HepG2 (cell line): Measurements from ENCODE around the gene GPS1.

Experiments
- RFX5 ChIP-seq: IDR thresholded peaks from 2 replicates; pipeline ENCODE4 v1.6.1; 2011; ENCODE audit warnings: low read depth, low read length, improper control_type of control experiment
- SAFB2 ChIP-seq: sonication (generic); formaldehyde crosslinking; IDR thresholded peaks from 2 replicates; pipeline ENCODE4 v1.5.1; 2020; ENCODE audit warnings: missing genetic modification reagents, low read depth, mild to moderate bottlenecking, borderline replicate concordance
- ZNF543 ChIP-seq: sonication (generic); formaldehyde crosslinking; IDR thresholded peaks from 2 replicates; pipeline ENCODE4 v1.4.0; 2020; ENCODE audit warnings: mild to moderate bottlenecking, missing genetic modification reagents
- TF ChIP-seq, protein P1 (sequence below): sonication (generic); formaldehyde crosslinking; conservative IDR thresholded peaks from 2 replicates; pipeline ENCODE4 v1.4.0; 2020; ENCODE audit warnings: mild to moderate bottlenecking, missing genetic modification reagents, moderate library complexity
- TF ChIP-seq, protein P2 (sequence below): sonication (generic); formaldehyde crosslinking; IDR thresholded peaks from 2 replicates; pipeline ENCODE4 v1.4.0; 2020; ENCODE audit warnings: mild to moderate bottlenecking, missing genetic modification reagents

DNA sequence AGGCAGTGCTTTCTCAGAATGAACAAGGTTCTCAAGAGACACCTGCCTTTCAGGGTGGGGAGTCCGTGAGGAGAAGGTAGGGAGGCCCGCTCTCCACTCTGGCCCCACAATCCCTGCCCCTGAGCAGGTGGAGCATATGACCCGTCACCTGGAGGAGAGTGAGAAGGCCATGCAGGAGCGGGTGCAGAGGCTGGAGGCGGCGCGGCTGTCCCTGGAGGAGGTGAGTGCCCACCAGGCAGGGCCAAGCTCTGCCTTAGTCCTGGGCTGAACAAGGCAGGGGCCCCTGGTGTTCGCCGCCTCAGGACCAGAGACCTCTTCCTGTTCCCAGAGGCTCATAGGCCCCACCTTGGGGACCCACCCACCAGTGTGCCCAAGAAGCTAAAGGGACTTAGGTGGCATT lies 22.7 kb upstream of the GPS1 start:
- TF ChIP-seq, protein P1, sequence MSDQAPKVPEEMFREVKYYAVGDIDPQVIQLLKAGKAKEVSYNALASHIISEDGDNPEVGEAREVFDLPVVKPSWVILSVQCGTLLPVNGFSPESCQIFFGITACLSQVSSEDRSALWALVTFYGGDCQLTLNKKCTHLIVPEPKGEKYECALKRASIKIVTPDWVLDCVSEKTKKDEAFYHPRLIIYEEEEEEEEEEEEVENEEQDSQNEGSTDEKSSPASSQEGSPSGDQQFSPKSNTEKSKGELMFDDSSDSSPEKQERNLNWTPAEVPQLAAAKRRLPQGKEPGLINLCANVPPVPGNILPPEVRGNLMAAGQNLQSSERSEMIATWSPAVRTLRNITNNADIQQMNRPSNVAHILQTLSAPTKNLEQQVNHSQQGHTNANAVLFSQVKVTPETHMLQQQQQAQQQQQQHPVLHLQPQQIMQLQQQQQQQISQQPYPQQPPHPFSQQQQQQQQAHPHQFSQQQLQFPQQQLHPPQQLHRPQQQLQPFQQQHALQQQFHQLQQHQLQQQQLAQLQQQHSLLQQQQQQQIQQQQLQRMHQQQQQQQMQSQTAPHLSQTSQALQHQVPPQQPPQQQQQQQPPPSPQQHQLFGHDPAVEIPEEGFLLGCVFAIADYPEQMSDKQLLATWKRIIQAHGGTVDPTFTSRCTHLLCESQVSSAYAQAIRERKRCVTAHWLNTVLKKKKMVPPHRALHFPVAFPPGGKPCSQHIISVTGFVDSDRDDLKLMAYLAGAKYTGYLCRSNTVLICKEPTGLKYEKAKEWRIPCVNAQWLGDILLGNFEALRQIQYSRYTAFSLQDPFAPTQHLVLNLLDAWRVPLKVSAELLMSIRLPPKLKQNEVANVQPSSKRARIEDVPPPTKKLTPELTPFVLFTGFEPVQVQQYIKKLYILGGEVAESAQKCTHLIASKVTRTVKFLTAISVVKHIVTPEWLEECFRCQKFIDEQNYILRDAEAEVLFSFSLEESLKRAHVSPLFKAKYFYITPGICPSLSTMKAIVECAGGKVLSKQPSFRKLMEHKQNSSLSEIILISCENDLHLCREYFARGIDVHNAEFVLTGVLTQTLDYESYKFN: no peak
- TF ChIP-seq RFX5 (no peak), SAFB2 (CRISPR knock-in tag) (no peak), ZNF543 (CRISPR knock-in tag) (no peak)
- TF ChIP-seq, protein P2, sequence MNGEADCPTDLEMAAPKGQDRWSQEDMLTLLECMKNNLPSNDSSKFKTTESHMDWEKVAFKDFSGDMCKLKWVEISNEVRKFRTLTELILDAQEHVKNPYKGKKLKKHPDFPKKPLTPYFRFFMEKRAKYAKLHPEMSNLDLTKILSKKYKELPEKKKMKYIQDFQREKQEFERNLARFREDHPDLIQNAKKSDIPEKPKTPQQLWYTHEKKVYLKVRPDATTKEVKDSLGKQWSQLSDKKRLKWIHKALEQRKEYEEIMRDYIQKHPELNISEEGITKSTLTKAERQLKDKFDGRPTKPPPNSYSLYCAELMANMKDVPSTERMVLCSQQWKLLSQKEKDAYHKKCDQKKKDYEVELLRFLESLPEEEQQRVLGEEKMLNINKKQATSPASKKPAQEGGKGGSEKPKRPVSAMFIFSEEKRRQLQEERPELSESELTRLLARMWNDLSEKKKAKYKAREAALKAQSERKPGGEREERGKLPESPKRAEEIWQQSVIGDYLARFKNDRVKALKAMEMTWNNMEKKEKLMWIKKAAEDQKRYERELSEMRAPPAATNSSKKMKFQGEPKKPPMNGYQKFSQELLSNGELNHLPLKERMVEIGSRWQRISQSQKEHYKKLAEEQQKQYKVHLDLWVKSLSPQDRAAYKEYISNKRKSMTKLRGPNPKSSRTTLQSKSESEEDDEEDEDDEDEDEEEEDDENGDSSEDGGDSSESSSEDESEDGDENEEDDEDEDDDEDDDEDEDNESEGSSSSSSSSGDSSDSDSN (CRISPR knock-in tag): no peak
